Endothelial cell of umbilical vein (primary cell): Measurements from ENCODE around the gene NOP16. TPM values are rescaled to one million over a fixed set of nuclear protein-coding genes. Genes with fewer than 3 reads are reported as not detected.
A peak's percentile ranks its signal among the peaks of the same experiment; 100 is the strongest.

ENCODE experiments used
- BruUV-seq: library from RNA; stranded (reverse); fragments of 400-500 nt; replicated peaks from 2 replicates; lab custom pipeline; 2021; lab: Mats Ljungman, UMichigan
- CTCF ChIA-PET: fragments of 300-600, 350-600 bp; sonication (Branson Sonifier 250); formaldehyde crosslinking; loops from one replicate; lab custom pipeline; 2021; ENCODE audit warnings: antibody characterized with exemption, inconsistent platforms; lab: Charles Lee
- POLR2A ChIA-PET: fragments of 300-600, 350-600 bp; sonication (Branson Sonifier 250); formaldehyde crosslinking; loops from one replicate; lab custom pipeline; 2021; ENCODE audit warnings: antibody characterized with exemption, inconsistent platforms; lab: Charles Lee
- DNase-seq: peaks from one replicate; pipeline ENCODE4 v3.0.0-alpha.2; 2011; ENCODE audit warnings: low read depth, low spot score
- FAIRE-seq: peaks from 2 replicates; lab custom pipeline; 2011; peaks lifted over from hg19 to GRCh38; lab: Jason Lieb, UNC
- H2AFZ ChIP-seq: 2 replicates; pipeline ENCODE4 v1.6.0; 2012; ENCODE audit warnings: low read depth, low read length, control low read depth, inconsistent platforms
- H3K27ac ChIP-seq: 2 replicates; pipeline ENCODE4 v1.5.1; 2011; ENCODE audit warnings: low read depth, mild to moderate bottlenecking, control low read depth, low read length, moderate library complexity; ENCODE audit not compliant: insufficient read depth
- H3K27me3 ChIP-seq, 2 experiments: 2 replicates each; pipeline versions ENCODE4 v1.6.0 to v1.6.1; 2011; ENCODE audit warnings: low read length in 2 of 2, mixed read lengths in 1 of 2; ENCODE audit not compliant: control insufficient read depth in 2 of 2, insufficient read depth in 2 of 2
- H3K36me3 ChIP-seq, 2 experiments: 2 replicates in 1 of 2; 3 replicates in 1 of 2; pipeline ENCODE4 v1.5.1; 2011; ENCODE audit warnings: low read length in 2 of 2, mild to moderate bottlenecking in 1 of 2, moderate library complexity in 1 of 2; ENCODE audit not compliant: control insufficient read depth in 2 of 2, insufficient read depth in 2 of 2; ENCODE audit errors: extremely low read depth in 1 of 2
- H3K4me1 ChIP-seq: 3 replicates; pipeline ENCODE4 v1.5.1; 2011; ENCODE audit warnings: mild to moderate bottlenecking, low read length; ENCODE audit not compliant: control insufficient read depth, insufficient read depth; ENCODE audit errors: extremely low read depth
- H3K4me2 ChIP-seq: 2 replicates; pipeline ENCODE4 v1.6.1; 2011; ENCODE audit warnings: low read length, control low read depth, mixed read lengths; ENCODE audit not compliant: insufficient read depth
- H3K4me3 ChIP-seq, 3 experiments: fragments of 200-600 bp in 1 of 3; sonication (generic), shearing (Covaris generic) in 1 of 3; replicated peaks in 1 of 3; 2 replicates each; pipeline ENCODE4 v1.5.1; 2011 to 2016; ENCODE audit warnings: control low read depth in 3 of 3, low read length in 3 of 3, mild to moderate bottlenecking in 2 of 3, inconsistent platforms in 1 of 3, low read depth in 1 of 3, moderate library complexity in 1 of 3; ENCODE audit not compliant: insufficient read depth in 1 of 3
- H3K79me2 ChIP-seq: 2 replicates; pipeline ENCODE4 v1.6.0; 2012; ENCODE audit warnings: low read length, inconsistent platforms; ENCODE audit not compliant: control insufficient read depth, insufficient read depth
- H3K9ac ChIP-seq: replicated peaks from 2 replicates; pipeline ENCODE3; 2011; ENCODE audit warnings: low read length, control low read depth; ENCODE audit not compliant: insufficient read depth; ENCODE audit errors: extremely low read depth
- H3K9me1 ChIP-seq: replicated peaks from 3 replicates; pipeline ENCODE4 v1.6.0; 2011; ENCODE audit warnings: mild to moderate bottlenecking, low read length; ENCODE audit not compliant: control insufficient read depth, insufficient read depth; ENCODE audit errors: extremely low read depth
- H3K9me3 ChIP-seq: replicated peaks from 2 replicates; pipeline ENCODE4 v1.5.1; 2012; ENCODE audit warnings: low read length, inconsistent platforms; ENCODE audit not compliant: control insufficient read depth, insufficient read depth
- H4K20me1 ChIP-seq: replicated peaks from 2 replicates; pipeline ENCODE3; 2011; ENCODE audit warnings: mild to moderate bottlenecking, low read length; ENCODE audit not compliant: control insufficient read depth, insufficient read depth; ENCODE audit errors: extremely low read depth
- FOS ChIP-seq: IDR thresholded peaks from 2 replicates; pipeline ENCODE4 v1.6.1; 2011; ENCODE audit warnings: mild to moderate bottlenecking, low read length, moderate library complexity, borderline replicate concordance; ENCODE audit not compliant: insufficient read depth
- JUN ChIP-seq: IDR thresholded peaks from 2 replicates; pipeline ENCODE4 v1.6.1; 2011; ENCODE audit warnings: borderline replicate concordance, low read depth; ENCODE audit not compliant: insufficient read length, insufficient read depth
- dilution Hi-C: fragments of 300-500 bp; cut with MboI; formaldehyde crosslinking; loops from one replicate; pipeline ENCODE4 v1.15.0; 2019; ENCODE audit warnings: low sequenced_read_pairs; ENCODE audit not compliant: extremely low pct_ligation_motif_present
- intact Hi-C: fragments of 100-400 bp; cut with micrococcal nuclease; formaldehyde crosslinking; loops from one replicate; pipeline ENCODE4 v1.10.0; 2022
- polyA plus RNA-seq, 4 experiments: library from polyadenylated mRNA; depleted of rRNA in 3 of 4; stranded (reverse) in 3 of 4; unstranded in 1 of 4; fragments of >200 nt; gene quantifications; 2 replicates each; pipeline versions ENCODE4 v1.2.1 to v1.2.3, GENCODE V29; 2011 to 2012; ENCODE audit warnings: missing spikeins in 1 of 4
- total RNA-seq: library from RNA; stranded (reverse); gene quantifications from 2 replicates; pipeline ENCODE4 v1.2.3, GENCODE V29; 2021

NOP16 gene
- total and polyA plus RNA-seq, 2 donors (not counting 3 experiments of a cell fraction or from before 2014, with no cell fraction given) = 41.1 to 47.4 TPM

DNA sequence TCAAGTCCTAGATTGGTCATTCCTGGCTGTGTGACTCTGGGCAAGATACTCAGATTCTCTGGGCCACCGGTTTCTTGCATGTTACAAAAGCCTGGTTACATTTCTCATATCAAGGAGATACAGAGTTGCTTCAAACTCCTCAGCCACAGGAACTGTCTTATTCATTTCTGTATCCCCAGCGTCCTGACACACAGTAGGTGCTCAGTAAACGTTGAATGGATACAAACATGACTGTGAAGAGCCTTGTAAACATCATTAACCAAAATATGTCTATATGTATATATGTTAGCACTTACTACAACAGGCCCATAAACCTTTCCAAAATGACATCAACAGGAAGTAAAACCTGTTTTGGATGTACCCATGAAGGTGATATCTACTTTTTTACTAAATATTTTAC is 26.3 kb upstream of the NOP16 start:
- H3K27me3 ChIP-seq = no peaks in the 10 kb centered on the region
- H3K27ac ChIP-seq = no peak overlapping the region
- peaks cover 12% of the 10 kb centered on the region for H3K4me1 ChIP-seq
- no peak overlapping the region for H2AFZ ChIP-seq
- FAIRE-seq (no peak), DNase-seq (no peak)
- dilution Hi-C loops = no loop called here
- H3K79me2 ChIP-seq = peaks cover 15% of the 10 kb centered on the region
- H3K36me3 ChIP-seq = peaks cover 2% of the 10 kb centered on the region in 2 experiments
- no peak for TF ChIP-seq JUN
- TF ChIP-seq FOS = no peak
- H4K20me1 ChIP-seq = no peaks in the 10 kb centered on the region
- intact Hi-C loops = loop anchor here (5.0 kb wide), 1 partner anchor 73 kb away; no protein-coding TSS in a partner anchor
- ChIA-PET POLR2A (no interaction called here), CTCF (interaction anchor here (1.1 to 2.5 kb wide), 2 partner anchors 26 to 155 kb away, joined by 4 to 12 read pairs; partner anchors contain the start of genes HIGD2A and NOP16)
- peak overlapping the region; percentile 74 for H3K4me2 ChIP-seq
- TSS peak; percentile 44 for BruUV-seq
- no peaks in the 10 kb centered on the region for H3K9me1 ChIP-seq
- no peaks in the 10 kb centered on the region for H3K9me3 ChIP-seq
- no peak overlapping the region for H3K9ac ChIP-seq
- no peak overlapping the region for H3K4me3 ChIP-seq

DNA sequence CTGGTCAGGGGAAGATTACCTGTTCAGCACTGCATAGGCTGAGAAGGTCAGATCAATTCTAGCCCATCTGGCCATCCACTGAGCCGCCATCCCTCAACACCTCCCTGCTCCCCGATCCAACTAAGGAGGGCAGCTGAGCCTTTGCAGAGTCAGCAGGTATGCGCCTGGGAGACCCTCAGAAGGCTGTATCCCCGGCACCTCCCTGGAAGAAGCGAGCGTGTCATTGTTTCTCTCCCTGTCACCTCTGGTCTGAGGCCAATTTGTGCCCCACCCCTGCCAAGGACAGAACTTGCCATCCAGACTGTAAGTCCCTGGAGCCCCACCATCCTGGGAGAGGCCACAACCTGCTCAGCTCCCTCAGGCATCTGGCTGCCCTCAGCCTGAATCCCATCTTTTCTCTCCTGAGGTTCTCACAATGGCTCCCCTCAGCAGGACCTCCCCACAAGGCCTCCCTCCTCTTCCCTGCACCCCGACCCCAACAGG is 25.4 kb upstream of the NOP16 start:
- intact Hi-C loops = no loop called here
- H3K27ac ChIP-seq = no peak overlapping the region

More for the DNA sequence above, 25.4 kb upstream of the NOP16 start:
- no peaks in the 10 kb centered on the region for H3K9me3 ChIP-seq
- no peak for TF ChIP-seq FOS
- FAIRE-seq (no peak), DNase-seq (no peak)
- POLR2A ChIA-PET = no interaction called here
- H4K20me1 ChIP-seq = no peaks in the 10 kb centered on the region
- peaks cover 15% of the 10 kb centered on the region for H3K79me2 ChIP-seq
- H3K36me3 ChIP-seq = peaks cover 2 to 3% of the 10 kb centered on the region in 2 experiments
- CTCF ChIA-PET = interaction anchor here (1.1 kb wide), 1 partner anchor 130 kb away, joined by 3 read pairs; no protein-coding TSS in a partner anchor
- no peaks in the 10 kb centered on the region for H3K9me1 ChIP-seq
- dilution Hi-C loops = no loop called here
- no peak overlapping the region for H3K9ac ChIP-seq
- no peak overlapping the region for H3K4me3 ChIP-seq
- no peak overlapping the region for H3K4me2 ChIP-seq
- H3K27me3 ChIP-seq = no peaks in the 10 kb centered on the region
- no peak overlapping the region for H2AFZ ChIP-seq
- no TSS peak for BruUV-seq
- H3K4me1 ChIP-seq = peaks cover 12% of the 10 kb centered on the region
